ENCODE measurements around the gene HMG20B.
"Not testable (repeated sequence)": the region's sequence is repeated elsewhere in the genome, so short reads cannot be mapped to it uniquely, and the experiment has no call there.

HMG20B gene

GRCh38 chr19:3572855-3573161 lies at the start of gene HMG20B:
Gene HMG20B, plus strand, starts transcription at chr19:3572944. Its CDS starts 366 bp downstream, at chr19:3573310.
- Mint-ChIP-seq H3K9me3 (no peaks in the 10 kb centered on the region), H3K4me1 (ENCODE audit: low read depth) (peaks cover 5% of the 10 kb centered on the region), H3K27ac (peak within 1 kb of the TSS; percentile 72), H3K27me3 (ENCODE audit: low read depth) (no peaks in the 10 kb centered on the region), H3K4me3 (peak within 1 kb of the TSS; percentile 76), H3K36me3 (ENCODE audit: low read depth) (peaks cover 9% of the 10 kb centered on the region)

- Mint-ChIP-seq H3K27ac (no peak overlapping the region), H3K4me3 (no peak overlapping the region), H3K9me3 (no peaks in the 10 kb centered on the region), H3K27me3 (ENCODE audit: low read depth) (no peaks in the 10 kb centered on the region), H3K36me3 (ENCODE audit: low read depth) (peaks cover 13% of the 10 kb centered on the region), H3K4me1 (ENCODE audit: low read depth) (peaks cover 6% of the 10 kb centered on the region)
These were observed 49.2 kb upstream of the HMG20B start for GRCh38 chr19:3523361-3524077.

- peaks cover 6% of the 10 kb centered on the region for H3K4me1 Mint-ChIP-seq (ENCODE audit: low read depth)
- H3K36me3 Mint-ChIP-seq (ENCODE audit: low read depth): peaks cover 13% of the 10 kb centered on the region
- H3K9me3 Mint-ChIP-seq: no peaks in the 10 kb centered on the region
- H3K27ac Mint-ChIP-seq: no peak overlapping the region
- H3K27me3 Mint-ChIP-seq (ENCODE audit: low read depth): no peaks in the 10 kb centered on the region
- H3K4me3 Mint-ChIP-seq: no peak overlapping the region
These were observed 48.5 kb upstream of the HMG20B start for GRCh38 chr19:3524078-3524842.

GRCh38 chr19:3524904-3525451 lies 47.8 kb upstream of the HMG20B start:
- no peak overlapping the region for H3K27ac Mint-ChIP-seq

GRCh38 chr19:3526507-3527237 lies 46.1 kb upstream of the HMG20B start:
- Mint-ChIP-seq H3K27me3 (ENCODE audit: low read depth) (no peaks in the 10 kb centered on the region), H3K9me3 (no peaks in the 10 kb centered on the region), H3K36me3 (ENCODE audit: low read depth) (peaks cover 8% of the 10 kb centered on the region), H3K4me1 (ENCODE audit: low read depth) (peaks cover 2% of the 10 kb centered on the region), H3K4me3 (no peak overlapping the region), H3K27ac (no peak overlapping the region)

More at GRCh38 chr19:3524904-3525451, 47.8 kb upstream of the HMG20B start:
- Mint-ChIP-seq H3K27me3 (ENCODE audit: low read depth) (no peaks in the 10 kb centered on the region), H3K36me3 (ENCODE audit: low read depth) (peaks cover 13% of the 10 kb centered on the region), H3K4me3 (no peak overlapping the region), H3K9me3 (no peaks in the 10 kb centered on the region), H3K4me1 (ENCODE audit: low read depth) (peaks cover 6% of the 10 kb centered on the region)

- no peaks in the 10 kb centered on the region for H3K4me1 Mint-ChIP-seq (ENCODE audit: low read depth)
- no peaks in the 10 kb centered on the region for H3K27me3 Mint-ChIP-seq (ENCODE audit: low read depth)
- peaks cover 5% of the 10 kb centered on the region for H3K36me3 Mint-ChIP-seq (ENCODE audit: low read depth)
- no peak overlapping the region for H3K4me3 Mint-ChIP-seq
- no peaks in the 10 kb centered on the region for H3K9me3 Mint-ChIP-seq
- no peak overlapping the region for H3K27ac Mint-ChIP-seq
These were observed 45.4 kb upstream of the HMG20B start for GRCh38 chr19:3527238-3527910.

- H3K9me3 Mint-ChIP-seq: no peaks in the 10 kb centered on the region
- H3K4me1 Mint-ChIP-seq (ENCODE audit: low read depth): no peaks in the 10 kb centered on the region
- no peak overlapping the region for H3K4me3 Mint-ChIP-seq
- H3K36me3 Mint-ChIP-seq (ENCODE audit: low read depth): peaks cover 6% of the 10 kb centered on the region
- no peaks in the 10 kb centered on the region for H3K27me3 Mint-ChIP-seq (ENCODE audit: low read depth)
- H3K27ac Mint-ChIP-seq: no peak overlapping the region
These were observed 44.7 kb upstream of the HMG20B start for GRCh38 chr19:3528080-3528479.

GRCh38 chr19:3528539-3529211 lies 44.1 kb upstream of the HMG20B start:
- no peaks in the 10 kb centered on the region for H3K4me1 Mint-ChIP-seq (ENCODE audit: low read depth)
- H3K9me3 Mint-ChIP-seq: no peaks in the 10 kb centered on the region
- H3K27me3 Mint-ChIP-seq (ENCODE audit: low read depth): no peaks in the 10 kb centered on the region
- no peak overlapping the region for H3K27ac Mint-ChIP-seq
- peaks cover 10% of the 10 kb centered on the region for H3K36me3 Mint-ChIP-seq (ENCODE audit: low read depth)
- no peak overlapping the region for H3K4me3 Mint-ChIP-seq

- not testable (repeated sequence) for H3K36me3 Mint-ChIP-seq (ENCODE audit: low read depth); H3K4me3 Mint-ChIP-seq; H3K27ac Mint-ChIP-seq; H3K4me1 Mint-ChIP-seq (ENCODE audit: low read depth); H3K9me3 Mint-ChIP-seq; H3K27me3 Mint-ChIP-seq (ENCODE audit: low read depth)
These were observed 43.4 kb upstream of the HMG20B start for GRCh38 chr19:3529299-3529698.

- H3K9me3 Mint-ChIP-seq: no peaks in the 10 kb centered on the region
- H3K4me3 Mint-ChIP-seq: no peak overlapping the region
- peaks cover 14% of the 10 kb centered on the region for H3K36me3 Mint-ChIP-seq (ENCODE audit: low read depth)
- H3K4me1 Mint-ChIP-seq (ENCODE audit: low read depth): no peaks in the 10 kb centered on the region
- no peaks in the 10 kb centered on the region for H3K27me3 Mint-ChIP-seq (ENCODE audit: low read depth)
- no peak overlapping the region for H3K27ac Mint-ChIP-seq
These were observed 42.4 kb upstream of the HMG20B start for GRCh38 chr19:3530389-3530788.

- Mint-ChIP-seq H3K27me3 (ENCODE audit: low read depth) (no peaks in the 10 kb centered on the region), H3K9me3 (no peaks in the 10 kb centered on the region), H3K4me3 (no peak overlapping the region), H3K27ac (no peak overlapping the region), H3K36me3 (ENCODE audit: low read depth) (peaks cover 14% of the 10 kb centered on the region), H3K4me1 (ENCODE audit: low read depth) (no peaks in the 10 kb centered on the region)
These were observed 41.0 kb upstream of the HMG20B start for GRCh38 chr19:3531716-3532115.

- Mint-ChIP-seq H3K27me3 (ENCODE audit: low read depth) (no peaks in the 10 kb centered on the region), H3K27ac (no peak overlapping the region), H3K9me3 (no peaks in the 10 kb centered on the region), H3K36me3 (ENCODE audit: low read depth) (peaks cover 11% of the 10 kb centered on the region), H3K4me1 (ENCODE audit: low read depth) (no peaks in the 10 kb centered on the region), H3K4me3 (no peak overlapping the region)
These were observed 40.5 kb upstream of the HMG20B start for GRCh38 chr19:3532154-3532786.

- Mint-ChIP-seq H3K27me3 (ENCODE audit: low read depth) (no peaks in the 10 kb centered on the region), H3K9me3 (no peaks in the 10 kb centered on the region), H3K36me3 (ENCODE audit: low read depth) (peaks cover 12% of the 10 kb centered on the region), H3K4me3 (no peak overlapping the region), H3K27ac (no peak overlapping the region), H3K4me1 (ENCODE audit: low read depth) (no peaks in the 10 kb centered on the region)
These were observed 39.7 kb upstream of the HMG20B start for GRCh38 chr19:3533033-3533432.
